Activated CD8-positive, alpha-beta T cell treated with anti-CD3 and anti-CD28 coated beads for 36 hours (primary cell): ENCODE measurements around the gene NAALADL2. TPM values are rescaled to one million over a fixed set of nuclear protein-coding genes. Genes with fewer than 3 reads are reported as not detected.
"Not testable (repeated sequence)": the region's sequence is repeated elsewhere in the genome, so short reads cannot be mapped to it uniquely, and the experiment has no call there.

Experiments used
- ATAC-seq: fragments of 200-7000 bp; cut with Tn5 transposase; one replicate; pipeline ENCODE4 v1.10.0; 2021; ENCODE audit warnings: mild to moderate bottlenecking, moderate library complexity
- CTCF ChIA-PET: fragments of 350-600 bp; sonication (Branson Sonifier 250); formaldehyde crosslinking; loops from one replicate; lab custom pipeline; 2021; ENCODE audit warnings: antibody characterized with exemption; lab: Charles Lee
- POLR2A ChIA-PET: fragments of 350-600 bp; sonication (Branson Sonifier 250); formaldehyde crosslinking; loops from one replicate; lab custom pipeline; 2021; ENCODE audit warnings: antibody characterized with exemption; lab: Charles Lee
- DNase-seq: peaks from one replicate; pipeline ENCODE4 v3.0.0-alpha.2; 2020
- H3K27ac Mint-ChIP-seq: one replicate; pipeline ENCODE4 v1.8.0; 2021; ENCODE audit warnings: mild to moderate bottlenecking, mixed read lengths
- H3K27me3 Mint-ChIP-seq: one replicate; pipeline ENCODE4 v1.8.0; 2021; ENCODE audit warnings: mixed read lengths
- H3K36me3 Mint-ChIP-seq: one replicate; pipeline ENCODE4 v1.8.0; 2021; ENCODE audit warnings: low read depth, mixed read lengths
- H3K4me1 Mint-ChIP-seq: one replicate; pipeline ENCODE4 v1.8.0; 2021; ENCODE audit warnings: low read depth, mixed read lengths
- H3K4me3 Mint-ChIP-seq: one replicate; pipeline ENCODE4 v1.8.0; 2021; ENCODE audit warnings: mild to moderate bottlenecking, moderate library complexity, mixed read lengths
- H3K9me3 Mint-ChIP-seq: one replicate; pipeline ENCODE4 v1.8.0; 2021; ENCODE audit warnings: mixed read lengths
- intact Hi-C: fragments of 100-400 bp; cut with micrococcal nuclease; formaldehyde crosslinking; loops from one replicate; pipeline ENCODE4 v1.10.0; 2022
- total RNA-seq, 2 experiments: library from RNA; stranded (reverse); gene quantifications; one replicate each; pipeline ENCODE4 v1.2.3, GENCODE V29; 2021
- TF ChIP-seq, protein P1 (sequence below): fragments of 200-600 bp; IDR thresholded peaks from one replicate; pipeline ENCODE4 v1.8.0; 2022; ENCODE audit warnings: antibody characterized with exemption, mild to moderate bottlenecking

Gene NAALADL2
- total RNA-seq, 2 experiments from 2014 or later = 0.60 TPM; not detected in 1

DNA sequence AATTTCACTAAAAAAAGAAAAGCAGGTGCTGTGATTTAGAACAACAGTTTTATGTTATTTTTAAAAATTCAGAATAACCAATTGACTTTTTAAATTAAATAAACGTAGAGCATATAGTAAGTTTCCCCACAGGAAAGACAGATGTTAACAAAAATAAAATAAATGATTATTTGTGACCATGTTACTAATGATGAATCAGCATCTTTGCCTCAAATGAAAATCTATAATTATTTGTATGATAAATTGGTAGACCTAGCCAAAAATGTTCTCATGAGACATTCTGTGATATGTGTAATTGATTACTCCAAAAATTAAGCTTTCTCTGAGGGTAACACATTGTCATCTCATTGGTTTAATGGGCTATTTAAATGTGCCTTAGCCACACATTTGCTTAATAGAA lies 948.0 kb downstream of the NAALADL2 start:
- H3K36me3 Mint-ChIP-seq = no peaks in the 10 kb centered on the region
- H3K9me3 Mint-ChIP-seq = peaks cover 5% of the 10 kb centered on the region
- ATAC-seq = no peak

DNA sequence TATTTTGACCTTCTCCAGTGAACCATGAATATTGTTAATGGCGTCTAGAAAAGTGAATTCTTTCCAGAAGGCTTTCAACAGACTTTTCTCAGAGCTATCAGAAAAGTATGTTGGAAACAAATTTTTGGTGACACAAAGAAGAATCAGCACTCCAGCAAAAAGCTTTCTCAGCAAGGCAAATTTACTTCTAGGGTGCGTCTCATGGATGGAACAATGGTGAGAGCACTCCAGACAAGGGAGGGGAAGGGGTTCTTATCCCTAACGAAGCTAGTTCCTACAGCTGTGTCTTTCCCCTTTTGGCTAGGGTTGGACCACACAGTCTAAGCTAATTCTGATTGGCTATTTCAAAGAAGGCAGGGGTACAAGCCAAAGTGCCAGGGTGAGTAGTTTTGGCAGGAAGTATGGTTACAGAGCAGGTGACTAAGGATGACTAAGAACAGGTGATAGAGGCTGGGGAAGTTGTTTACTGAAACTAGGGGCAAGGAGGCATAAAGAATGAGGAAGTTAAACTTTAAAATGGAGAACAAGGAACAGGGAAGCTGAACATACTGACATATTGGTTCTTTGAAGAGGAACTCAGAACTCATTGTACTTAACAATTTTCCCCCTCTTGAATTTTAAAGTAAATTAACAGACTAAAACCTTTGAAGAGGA lies 959.8 kb downstream of the NAALADL2 start:
- no peak for ATAC-seq
- H3K9me3 Mint-ChIP-seq = peaks cover 24% of the 10 kb centered on the region
- POLR2A ChIA-PET = no interaction called here
- no peak overlapping the region for H3K27ac Mint-ChIP-seq
- intact Hi-C loops = no loop called here
- TF ChIP-seq, protein P1, sequence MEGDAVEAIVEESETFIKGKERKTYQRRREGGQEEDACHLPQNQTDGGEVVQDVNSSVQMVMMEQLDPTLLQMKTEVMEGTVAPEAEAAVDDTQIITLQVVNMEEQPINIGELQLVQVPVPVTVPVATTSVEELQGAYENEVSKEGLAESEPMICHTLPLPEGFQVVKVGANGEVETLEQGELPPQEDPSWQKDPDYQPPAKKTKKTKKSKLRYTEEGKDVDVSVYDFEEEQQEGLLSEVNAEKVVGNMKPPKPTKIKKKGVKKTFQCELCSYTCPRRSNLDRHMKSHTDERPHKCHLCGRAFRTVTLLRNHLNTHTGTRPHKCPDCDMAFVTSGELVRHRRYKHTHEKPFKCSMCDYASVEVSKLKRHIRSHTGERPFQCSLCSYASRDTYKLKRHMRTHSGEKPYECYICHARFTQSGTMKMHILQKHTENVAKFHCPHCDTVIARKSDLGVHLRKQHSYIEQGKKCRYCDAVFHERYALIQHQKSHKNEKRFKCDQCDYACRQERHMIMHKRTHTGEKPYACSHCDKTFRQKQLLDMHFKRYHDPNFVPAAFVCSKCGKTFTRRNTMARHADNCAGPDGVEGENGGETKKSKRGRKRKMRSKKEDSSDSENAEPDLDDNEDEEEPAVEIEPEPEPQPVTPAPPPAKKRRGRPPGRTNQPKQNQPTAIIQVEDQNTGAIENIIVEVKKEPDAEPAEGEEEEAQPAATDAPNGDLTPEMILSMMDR = no peak
- no peaks in the 10 kb centered on the region for H3K27me3 Mint-ChIP-seq
- CTCF ChIA-PET = no interaction called here
- H3K36me3 Mint-ChIP-seq = no peaks in the 10 kb centered on the region
- DNase-seq = no peak
- no peaks in the 10 kb centered on the region for H3K4me1 Mint-ChIP-seq
- no peak overlapping the region for H3K4me3 Mint-ChIP-seq

More for the DNA sequence above, 948.0 kb downstream of the NAALADL2 start:
- Mint-ChIP-seq H3K4me1 (no peaks in the 10 kb centered on the region), H3K27me3 (no peaks in the 10 kb centered on the region), H3K27ac (no peak overlapping the region), H3K4me3 (no peak overlapping the region)
- TF ChIP-seq, protein P1 = no peak
- POLR2A ChIA-PET = no interaction called here
- no peak for DNase-seq
- CTCF ChIA-PET = no interaction called here
- intact Hi-C loops = no loop called here

DNA sequence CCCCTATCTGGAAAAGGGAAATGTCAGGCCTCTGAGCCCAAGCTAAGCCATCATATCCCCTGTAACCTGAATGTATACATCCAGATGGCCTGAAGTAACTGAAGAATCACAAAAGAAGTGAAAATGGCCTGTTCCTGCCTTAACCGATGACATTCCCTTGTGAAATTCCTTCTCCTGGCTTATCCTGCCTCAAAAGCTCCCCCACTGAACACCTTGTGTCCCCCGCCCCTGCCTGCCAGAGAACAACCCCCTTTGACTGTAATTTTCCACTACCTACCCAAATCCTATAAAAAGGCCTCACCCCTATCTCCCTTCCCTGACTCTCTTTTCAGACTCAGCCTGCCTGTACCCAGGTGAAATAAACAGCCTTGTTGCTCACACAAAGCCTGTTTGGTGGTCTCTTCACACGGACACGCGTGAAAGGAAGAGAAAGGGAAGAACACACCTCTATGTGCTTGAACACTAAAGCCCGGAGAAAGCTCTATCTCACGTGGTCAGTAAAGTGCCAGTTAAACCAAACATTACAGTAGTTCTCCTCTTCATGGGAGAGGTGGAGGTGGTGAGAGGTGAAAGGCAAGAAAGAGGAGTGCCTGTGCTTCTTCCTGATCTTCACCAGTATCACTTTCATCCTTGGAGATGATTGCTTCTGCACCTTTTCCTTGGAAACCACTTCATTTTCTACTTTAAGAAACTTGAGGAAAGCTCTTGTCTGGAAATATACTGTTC lies 963.8 kb downstream of the NAALADL2 start:
- POLR2A ChIA-PET, intact Hi-C loops, H3K27ac Mint-ChIP-seq, ATAC-seq, CTCF ChIA-PET, DNase-seq, H3K4me3 Mint-ChIP-seq, H3K27me3 Mint-ChIP-seq, H3K4me1 Mint-ChIP-seq, H3K36me3 Mint-ChIP-seq: not testable (repeated sequence)
- H3K9me3 Mint-ChIP-seq = peaks cover 22% of the 10 kb centered on the region

DNA sequence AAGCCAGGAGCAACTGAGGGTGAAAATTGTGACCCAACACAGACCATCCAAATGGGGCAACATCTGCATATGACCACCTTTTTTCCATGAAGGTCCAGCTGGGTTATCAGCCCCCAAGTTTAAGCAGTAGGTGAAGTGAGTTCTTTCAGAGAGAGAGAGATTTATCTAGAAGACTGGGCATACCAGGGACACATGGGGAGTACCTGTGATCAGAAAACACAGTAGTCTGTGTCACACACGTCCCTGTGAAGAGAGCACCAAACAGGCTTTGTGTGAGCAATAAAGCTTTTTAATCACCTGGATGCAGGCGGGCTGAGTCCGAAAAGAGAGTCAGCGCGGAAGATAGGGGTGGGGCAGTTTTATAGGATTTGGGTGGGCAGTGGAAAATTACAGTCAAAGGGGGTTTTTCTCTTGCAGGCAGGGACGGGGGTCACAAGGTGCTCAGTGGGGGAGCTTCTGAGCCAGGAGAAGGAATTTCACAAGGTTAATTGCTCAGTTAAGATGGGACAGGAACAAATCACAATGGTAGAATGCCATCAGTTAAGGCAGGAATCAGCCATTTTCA lies 966.0 kb downstream of the NAALADL2 start:
- intact Hi-C loops, H3K9me3 Mint-ChIP-seq, H3K36me3 Mint-ChIP-seq, ATAC-seq, POLR2A ChIA-PET, H3K27me3 Mint-ChIP-seq, CTCF ChIA-PET, H3K4me1 Mint-ChIP-seq, H3K4me3 Mint-ChIP-seq, H3K27ac Mint-ChIP-seq, DNase-seq: not testable (repeated sequence)

DNA sequence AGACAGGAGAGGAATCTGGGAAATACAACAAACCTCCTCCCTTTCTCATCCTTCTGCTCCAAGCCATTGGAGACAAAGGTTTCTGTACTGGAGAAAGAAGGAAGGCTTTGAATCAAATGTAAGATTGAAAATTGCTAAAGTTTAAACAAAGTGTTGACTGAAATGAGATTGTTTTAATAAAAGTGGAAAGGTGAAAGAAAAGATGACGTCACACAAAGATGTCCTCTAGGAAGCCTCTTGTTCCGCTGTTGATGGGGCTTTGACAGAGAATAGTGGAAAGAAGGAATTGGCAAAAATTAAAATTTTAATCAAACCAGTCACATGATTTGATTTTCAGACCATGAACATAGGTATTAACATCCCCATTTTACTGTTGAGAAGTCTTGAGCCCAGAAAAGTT lies 967.6 kb downstream of the NAALADL2 start:
- intact Hi-C loops = no loop called here
- Mint-ChIP-seq H3K4me3 (no peak overlapping the region), H3K4me1 (no peaks in the 10 kb centered on the region), H3K36me3 (no peaks in the 10 kb centered on the region), H3K27me3 (no peaks in the 10 kb centered on the region), H3K27ac (no peak overlapping the region), H3K9me3 (peaks cover 3% of the 10 kb centered on the region)
- ChIA-PET POLR2A (no interaction called here), CTCF (no interaction called here)
- ATAC-seq = no peak
- no peak for DNase-seq
- TF ChIP-seq, protein P1 = no peak

DNA sequence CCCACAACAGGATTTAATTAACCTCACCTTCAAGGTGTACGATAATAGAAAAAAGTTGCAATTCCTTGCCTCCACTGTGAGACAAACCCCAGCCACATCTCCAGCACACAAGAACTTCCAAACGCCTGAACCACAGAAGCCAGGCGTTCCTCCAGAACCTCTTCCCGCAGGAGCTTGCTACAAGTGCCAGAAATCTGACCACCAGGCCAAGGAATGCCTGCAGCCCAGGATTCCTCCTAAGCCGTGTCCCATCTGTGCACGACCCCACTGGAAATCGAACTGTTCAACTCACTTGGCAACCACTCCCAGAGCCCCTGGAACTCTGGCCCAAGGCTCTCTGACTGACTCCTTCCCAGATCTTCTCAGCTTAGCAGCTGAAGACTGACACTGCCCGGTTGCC lies 970.7 kb downstream of the NAALADL2 start:
- H3K4me1 Mint-ChIP-seq, H3K4me3 Mint-ChIP-seq, H3K27ac Mint-ChIP-seq, CTCF ChIA-PET, intact Hi-C loops, H3K36me3 Mint-ChIP-seq, DNase-seq, POLR2A ChIA-PET, H3K27me3 Mint-ChIP-seq, H3K9me3 Mint-ChIP-seq, ATAC-seq: not testable (repeated sequence)

DNA sequence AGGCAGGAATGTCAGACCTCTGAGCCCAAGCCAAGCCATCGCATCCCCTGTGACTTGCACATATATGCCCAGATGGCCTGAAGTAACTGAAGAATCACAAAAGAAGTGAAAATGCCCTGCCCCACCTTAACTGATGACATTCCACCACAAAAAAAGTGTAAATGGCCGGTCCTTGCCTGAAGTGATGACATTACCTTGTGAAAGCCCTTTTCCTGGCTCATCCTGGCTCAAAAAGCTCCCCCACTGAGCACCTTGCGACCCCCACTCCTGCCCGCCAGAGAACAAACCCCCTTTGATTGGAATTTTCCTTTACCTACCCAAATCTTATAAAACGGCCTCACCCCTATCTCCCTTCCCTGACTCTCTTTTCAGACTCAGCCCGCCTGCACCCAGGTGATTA lies 976.6 kb downstream of the NAALADL2 start:
- ATAC-seq, H3K27me3 Mint-ChIP-seq, H3K27ac Mint-ChIP-seq, H3K4me1 Mint-ChIP-seq, H3K4me3 Mint-ChIP-seq, H3K9me3 Mint-ChIP-seq, H3K36me3 Mint-ChIP-seq, POLR2A ChIA-PET, CTCF ChIA-PET, intact Hi-C loops, DNase-seq: not testable (repeated sequence)
